Adrenal gland (tissue), 5 donors: Measurements from ENCODE around the gene ABCC4.

Source experiments
- POLR2A ChIP-seq, 2 donors: fragments of 450-650 bp; IDR thresholded peaks; one replicate each; pipeline ENCODE4 v1.6.1; 2017; ENCODE audit warnings: antibody characterized with exemption in 2 of 2, mild to moderate bottlenecking in 2 of 2, moderate library complexity in 1 of 2
- TF ChIP-seq, protein P1 (sequence below), 6 experiments: fragments of 450-650 bp in 4 of 6; fragments of 200-600 bp in 2 of 6; sonication (generic) in 1 of 6; IDR thresholded peaks; 1 replicate in 5 of 6; 2 replicates in 1 of 6; pipeline versions ENCODE4 v1.5.1 to v1.8.0; 2016 to 2021; ENCODE audit warnings: antibody characterized with exemption in 6 of 6, mild to moderate bottlenecking in 2 of 6, moderate library complexity in 1 of 6
- donor health status: DM: no; HTN: no; CAD: no.

DNA sequence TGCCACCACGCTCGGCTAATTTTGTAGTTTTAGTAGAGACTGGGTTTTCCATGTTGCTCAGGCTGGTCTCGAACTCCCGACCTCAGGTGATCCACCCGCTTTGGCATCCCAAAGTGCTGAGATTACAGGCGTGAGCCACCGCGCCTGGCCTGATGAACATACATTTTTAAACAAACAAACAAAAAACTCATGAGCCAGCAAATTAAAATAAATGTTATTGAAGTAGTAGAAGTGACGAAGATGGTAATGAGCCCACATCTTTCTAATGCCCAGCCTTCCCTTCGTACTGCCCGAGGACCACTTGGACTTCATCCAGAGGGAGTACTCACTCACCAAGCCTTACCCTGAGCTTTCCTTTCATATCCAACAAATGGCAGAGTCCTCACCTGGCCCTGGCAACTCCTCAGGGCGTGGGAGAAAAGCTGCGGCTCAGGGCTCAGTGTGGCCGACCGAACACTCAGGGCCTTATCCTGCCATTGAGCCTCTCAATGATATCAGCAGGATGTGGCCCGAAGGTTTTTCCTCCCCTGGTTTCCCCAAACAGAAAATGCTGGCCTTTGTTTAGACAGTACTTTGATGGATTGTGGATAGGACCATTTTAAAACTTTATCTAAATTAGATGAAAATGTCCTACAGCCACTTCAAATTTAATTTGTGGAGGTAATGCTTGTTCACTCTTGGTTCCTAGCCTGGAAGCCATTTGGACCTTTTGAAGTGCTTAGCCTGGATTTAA, 22.8 kb upstream of the ABCC4 start:
- TF ChIP-seq, protein P1, sequence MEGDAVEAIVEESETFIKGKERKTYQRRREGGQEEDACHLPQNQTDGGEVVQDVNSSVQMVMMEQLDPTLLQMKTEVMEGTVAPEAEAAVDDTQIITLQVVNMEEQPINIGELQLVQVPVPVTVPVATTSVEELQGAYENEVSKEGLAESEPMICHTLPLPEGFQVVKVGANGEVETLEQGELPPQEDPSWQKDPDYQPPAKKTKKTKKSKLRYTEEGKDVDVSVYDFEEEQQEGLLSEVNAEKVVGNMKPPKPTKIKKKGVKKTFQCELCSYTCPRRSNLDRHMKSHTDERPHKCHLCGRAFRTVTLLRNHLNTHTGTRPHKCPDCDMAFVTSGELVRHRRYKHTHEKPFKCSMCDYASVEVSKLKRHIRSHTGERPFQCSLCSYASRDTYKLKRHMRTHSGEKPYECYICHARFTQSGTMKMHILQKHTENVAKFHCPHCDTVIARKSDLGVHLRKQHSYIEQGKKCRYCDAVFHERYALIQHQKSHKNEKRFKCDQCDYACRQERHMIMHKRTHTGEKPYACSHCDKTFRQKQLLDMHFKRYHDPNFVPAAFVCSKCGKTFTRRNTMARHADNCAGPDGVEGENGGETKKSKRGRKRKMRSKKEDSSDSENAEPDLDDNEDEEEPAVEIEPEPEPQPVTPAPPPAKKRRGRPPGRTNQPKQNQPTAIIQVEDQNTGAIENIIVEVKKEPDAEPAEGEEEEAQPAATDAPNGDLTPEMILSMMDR (IDR thresholded peaks at IDR 0.05): no peak
- TF ChIP-seq POLR2A (IDR thresholded peaks at IDR 0.05): no peak
